Right lobe of liver (tissue), 4 donors: ENCODE results near the gene HMOX2.

Source experiments
- CTCF ChIP-seq, 4 donors: fragments of 200-600 bp in 3 of 4; fragments of 450-650 bp in 1 of 4; IDR thresholded peaks; one replicate each; pipeline versions ENCODE4 v1.5.1 to v1.8.0; 2016 to 2022; ENCODE audit warnings: antibody characterized with exemption in 4 of 4, mild to moderate bottlenecking in 2 of 4
- POLR2A ChIP-seq: fragments of 450-650 bp; IDR thresholded peaks from one replicate; pipeline ENCODE4 v1.6.1; 2017; ENCODE audit warnings: antibody characterized with exemption, mild to moderate bottlenecking
- donor health status: DM: no; HTN: no; CAD: no.
- donor health status: DM: no; HTN: no; CAD: no.
- donor health status: DM: no; HTN: yes; CAD: no.

GRCh38 chr16:4499196-4499555 lies 23.0 kb downstream of the HMOX2 start:
- TF ChIP-seq CTCF (IDR thresholded peaks at IDR 0.05) (no peak), POLR2A (no peak)
